Head of caudate nucleus (tissue), 42 donors: Measurements from ENCODE around the gene KSR1.
A peak's percentile ranks its signal among the peaks of the same experiment; 100 is the strongest.
"Not testable (repeated sequence)": the region's sequence is repeated elsewhere in the genome, so short reads cannot be mapped to it uniquely, and the experiment has no call there.

ENCODE experiments used
- DNase-seq, 42 donors: peaks; one replicate each; pipeline versions ENCODE4 v3.0.0 to v3.0.0-alpha.2; 2020 to 2021; ENCODE audit warnings: mixed read lengths in 7 of 42
- intact Hi-C: fragments of 100-400 bp; cut with DNase I; formaldehyde crosslinking; loops from one replicate; pipeline ENCODE4 v1.15.0; 2022

Gene KSR1

GRCh38 chr17:27665549-27665948 lies 209.3 kb downstream of the KSR1 start:
- intact Hi-C loops = no loop called here
- DNase-seq = peak in 1 of 42 donors; percentile 12

- peak in 1 of 42 donors; percentile 7 for DNase-seq
- intact Hi-C loops = not testable (repeated sequence)
These were observed 210.0 kb downstream of the KSR1 start for GRCh38 chr17:27666270-27666669.

GRCh38 chr17:27666831-27667560 lies 210.7 kb downstream of the KSR1 start:
- intact Hi-C loops = no loop called here
- DNase-seq = peak in 3 of 42 donors; percentile 4 to 29 (median 9)

GRCh38 chr17:27667656-27668487 lies 211.6 kb downstream of the KSR1 start:
- intact Hi-C loops = no loop called here
- no peak for DNase-seq

- intact Hi-C loops = no loop called here
- DNase-seq = peak in 1 of 42 donors; percentile 22
These were observed 212.2 kb downstream of the KSR1 start for GRCh38 chr17:27668488-27668823.

GRCh38 chr17:27669136-27669535 lies 212.9 kb downstream of the KSR1 start:
- DNase-seq = no peak

GRCh38 chr17:27669850-27670249 lies 213.6 kb downstream of the KSR1 start:
- no peak for DNase-seq
- intact Hi-C loops = no loop called here

More at GRCh38 chr17:27669136-27669535, 212.9 kb downstream of the KSR1 start:
- intact Hi-C loops = no loop called here

GRCh38 chr17:27670791-27671590 lies 214.7 kb downstream of the KSR1 start:
- no peak for DNase-seq
- intact Hi-C loops = no loop called here

- intact Hi-C loops = no loop called here
- DNase-seq = no peak
These were observed 215.3 kb downstream of the KSR1 start for GRCh38 chr17:27671591-27671910.

- intact Hi-C loops = not testable (repeated sequence)
These were observed 215.8 kb downstream of the KSR1 start for GRCh38 chr17:27671977-27672480.

GRCh38 chr17:27674335-27674734 lies 218.1 kb downstream of the KSR1 start:
- DNase-seq = no peak
- intact Hi-C loops = no loop called here

More at GRCh38 chr17:27671977-27672480, 215.8 kb downstream of the KSR1 start:
- not testable (repeated sequence) for DNase-seq
